ENCODE results near the gene RAX. TPM values are rescaled to one million over a fixed set of nuclear protein-coding genes. Genes with fewer than 3 reads are reported as not detected.

The RAX gene
- total and polyA plus RNA-seq, 2 of the 4 experiments (the other 2 are of a cell fraction): not detected

DNA sequence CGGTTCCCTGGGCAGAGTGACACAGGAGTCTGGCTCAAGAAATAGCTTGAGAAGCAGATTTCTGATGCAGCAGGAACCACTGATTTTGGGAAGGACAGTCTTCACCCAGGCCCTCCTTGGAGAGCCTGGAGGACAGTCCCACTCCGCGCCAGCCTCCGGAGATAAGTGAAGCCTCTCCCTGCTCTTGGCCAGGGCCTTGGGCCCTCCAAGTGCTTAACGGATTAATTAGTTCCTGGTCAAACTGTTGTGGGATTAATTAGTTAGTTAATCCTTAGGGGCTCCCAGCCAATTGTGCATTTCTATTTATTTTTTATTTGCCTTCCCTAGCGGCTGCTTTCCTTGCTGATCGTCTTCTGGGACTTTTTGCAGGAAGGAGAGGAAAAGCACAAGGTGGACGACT is 25.6 kb upstream of the RAX start:
- ATAC-seq (ENCODE audit: low read depth) (no peak), DNase-seq (no peak)
- no peak overlapping the region for H2AK9ac ChIP-seq (replicated peaks; ENCODE audit: low read depth, low read length, poor library complexity)
- H3K79me1 ChIP-seq (ENCODE audit: low read depth in 1 of 2, low read length in 2 of 2): no peaks in the 10 kb centered on the region
- H3K9me1 ChIP-seq (ENCODE audit: insufficient read depth, low read length): no peaks in the 10 kb centered on the region
- no peak overlapping the region for H3K9ac ChIP-seq (ENCODE audit: low read depth, low read length)
- no peak overlapping the region for H3K23ac ChIP-seq (ENCODE audit: low read depth, low read length)
- no peak overlapping the region for H4K8ac ChIP-seq (ENCODE audit: low read depth in 2 of 2, low read length in 2 of 2)
- in situ Hi-C loops (cut with MboI; ENCODE audit: low sequenced_read_pairs): no loop called here
- intact Hi-C loops (cut with micrococcal nuclease): no loop called here
- no peak overlapping the region for H4K5ac ChIP-seq (ENCODE audit: low read depth, low read length)
- H3K4me1 ChIP-seq (ENCODE audit: control insufficient read depth, insufficient read depth, low read length): no peaks in the 10 kb centered on the region
- no peak overlapping the region for H3K4ac ChIP-seq (ENCODE audit: low read depth, low read length)
- no peak overlapping the region for H3K4me2 ChIP-seq (ENCODE audit: low read depth, low read length)
- no peaks in the 10 kb centered on the region for H3K9me3 ChIP-seq (ENCODE audit: control insufficient read depth, insufficient read depth, low read length)
- H3K36me3 ChIP-seq (ENCODE audit: control insufficient read depth, insufficient read depth, low read length): no peaks in the 10 kb centered on the region
- no peak overlapping the region for H2BK15ac ChIP-seq (ENCODE audit: low read depth, low read length)
- no TSS peak for BruUV-seq (replicated peaks)
- dilution Hi-C loops (cut with HindIII; ENCODE audit: low sequenced_read_pairs, unreplicated experiment): no loop called here
- TF ChIP-seq POLR2A (IDR thresholded peaks at IDR 0.05; ENCODE audit: low read depth, low read length): no peak
- no peak for TF ChIP-seq RCOR1 (IDR thresholded peaks at IDR 0.05; ENCODE audit: insufficient replicate concordance, low read length)
- no peak overlapping the region for H3K27ac ChIP-seq (ENCODE audit: insufficient read depth, low read length)
- H2AK5ac ChIP-seq (ENCODE audit: low read depth, low read length): no peak overlapping the region
- no peak overlapping the region for H3K14ac ChIP-seq (replicated peaks; ENCODE audit: low read depth, low read length)
- H3K56ac ChIP-seq (ENCODE audit: extremely low read depth, insufficient read depth, low read length): no peak overlapping the region
- H2BK20ac ChIP-seq (ENCODE audit: low read depth, low read length): no peak overlapping the region
- no peak overlapping the region for H3K4me3 ChIP-seq (ENCODE audit: insufficient read depth, low read depth, low read length)
- H2BK120ac ChIP-seq (ENCODE audit: low read depth, low read length): no peak overlapping the region
- H4K91ac ChIP-seq (ENCODE audit: insufficient read depth, low read depth, low read length): no peak overlapping the region
- no peak overlapping the region for H2AFZ ChIP-seq (replicated peaks; ENCODE audit: low read length, poor library complexity)
- ChIA-PET CTCF (interaction anchor here (1.2 kb wide), 1 partner anchor 10 kb away, joined by 3 read pairs; no protein-coding TSS in a partner anchor), POLR2A (ENCODE audit: unreplicated experiment) (no interaction called here)
- H4K20me1 ChIP-seq (ENCODE audit: insufficient read depth, low read length): no peaks in the 10 kb centered on the region
- H3K27me3 ChIP-seq (ENCODE audit: control insufficient read depth, insufficient read depth, low read length): peaks cover 66% of the 10 kb centered on the region
- no peak overlapping the region for H2BK5ac ChIP-seq (ENCODE audit: low read depth, low read length, poor library complexity, severe bottlenecking)
- 40% methylated on average over 1 of the region's 8 CpGs; no CpG with 5 or more reads in 1 of the 2 experiments for WGBS, 2 experiments (ENCODE audit: extremely low coverage in 2 of 2, insufficient read length in 1 of 2)
- H3K18ac ChIP-seq (ENCODE audit: low read depth, low read length): no peak overlapping the region

All from IMR-90 (cell line).